GM19099 (cell line): ENCODE data around the gene CARD9.

Source experiments
- POLR2A ChIP-seq: IDR thresholded peaks from 3 replicates; pipeline ENCODE4 v1.6.1; 2011; ENCODE audit warnings: low read depth; ENCODE audit not compliant: insufficient read length; ENCODE audit errors: extremely low read depth

Gene CARD9

DNA sequence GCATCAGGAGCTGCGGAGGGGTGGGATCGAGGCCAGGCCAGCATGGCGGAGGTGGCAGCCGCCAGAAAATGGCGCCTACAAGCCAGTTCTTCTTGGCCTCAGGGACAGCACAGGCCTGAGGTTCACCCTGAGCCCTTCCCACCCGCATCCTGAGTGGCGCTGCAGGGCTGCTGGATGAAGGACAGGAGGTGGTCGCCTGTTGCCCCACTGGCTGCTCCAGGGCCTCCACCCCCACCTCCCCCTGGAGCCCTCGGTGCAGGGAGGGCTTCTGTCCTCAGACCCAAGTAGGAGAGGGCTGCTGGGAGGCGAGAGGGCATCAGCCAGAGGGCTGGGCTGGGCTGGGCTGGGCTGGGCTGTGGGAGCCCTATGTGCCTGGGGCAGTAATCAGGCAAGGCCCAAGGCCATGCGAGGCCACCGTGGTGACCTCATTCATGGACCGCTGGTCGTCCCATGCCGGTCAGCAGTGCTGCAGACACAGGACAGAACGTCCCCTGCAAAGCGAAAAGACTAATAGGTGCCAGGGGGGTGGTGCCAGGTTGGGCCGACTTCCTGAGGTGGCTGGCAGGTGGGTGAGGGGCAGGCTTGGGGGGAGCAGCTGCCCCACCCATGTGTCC lies 32.3 kb downstream of the CARD9 start:
- TF ChIP-seq POLR2A, result no peak

GRCh38 chr9:136340356-136341041 lies 33.0 kb downstream of the CARD9 start:
- no peak for TF ChIP-seq POLR2A

GRCh38 chr9:136339958-136340310 lies 33.5 kb downstream of the CARD9 start:
- TF ChIP-seq POLR2A, result no peak

GRCh38 chr9:136339173-136339957 lies 34.1 kb downstream of the CARD9 start:
- no peak for TF ChIP-seq POLR2A

- no peak for TF ChIP-seq POLR2A
Observed at GRCh38 chr9:136338511-136338910, 35.0 kb downstream of the CARD9 start.

GRCh38 chr9:136337416-136338395 lies 35.8 kb downstream of the CARD9 start:
- no peak for TF ChIP-seq POLR2A

- no peak for TF ChIP-seq POLR2A
Observed at GRCh38 chr9:136336881-136337280, 36.6 kb downstream of the CARD9 start.

DNA sequence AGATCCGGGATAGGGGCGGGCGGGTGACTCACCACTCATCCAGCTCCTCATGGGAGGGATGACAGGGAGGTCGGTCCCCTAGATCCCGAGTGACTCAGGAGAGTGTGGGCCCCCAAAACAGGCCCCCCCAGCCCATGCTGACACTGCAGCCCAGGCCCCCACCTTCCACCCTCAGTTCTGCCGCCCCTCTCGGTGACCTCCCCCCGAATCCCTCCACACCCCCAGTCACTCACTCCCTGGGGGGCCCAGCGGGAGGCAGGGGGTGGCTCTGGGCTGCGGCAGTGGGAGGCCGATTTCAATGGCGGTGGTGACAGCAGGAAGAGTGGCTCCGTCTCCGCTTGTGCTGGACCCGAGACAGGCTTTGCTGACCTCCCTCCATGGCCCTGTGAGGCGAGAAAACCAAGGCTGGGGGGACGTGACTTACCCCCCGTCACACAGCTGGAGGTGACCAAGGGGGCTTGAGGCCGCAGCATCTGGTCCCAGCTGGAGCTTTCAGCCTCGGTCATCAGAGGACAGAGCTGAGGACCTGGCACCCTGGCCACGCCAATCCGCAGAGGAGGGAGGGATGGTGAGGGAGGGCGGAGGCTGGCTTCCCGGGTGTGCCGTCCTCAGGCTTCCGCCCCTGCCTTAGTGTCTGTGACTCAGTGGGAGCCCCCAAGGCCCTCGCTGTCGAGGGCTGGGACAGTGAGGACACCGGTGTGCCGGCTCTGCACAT lies 37.2 kb downstream of the CARD9 start:
- TF ChIP-seq POLR2A, result no peak

- TF ChIP-seq POLR2A, result no peak
Observed at GRCh38 chr9:136335296-136336155, 37.9 kb downstream of the CARD9 start.

DNA sequence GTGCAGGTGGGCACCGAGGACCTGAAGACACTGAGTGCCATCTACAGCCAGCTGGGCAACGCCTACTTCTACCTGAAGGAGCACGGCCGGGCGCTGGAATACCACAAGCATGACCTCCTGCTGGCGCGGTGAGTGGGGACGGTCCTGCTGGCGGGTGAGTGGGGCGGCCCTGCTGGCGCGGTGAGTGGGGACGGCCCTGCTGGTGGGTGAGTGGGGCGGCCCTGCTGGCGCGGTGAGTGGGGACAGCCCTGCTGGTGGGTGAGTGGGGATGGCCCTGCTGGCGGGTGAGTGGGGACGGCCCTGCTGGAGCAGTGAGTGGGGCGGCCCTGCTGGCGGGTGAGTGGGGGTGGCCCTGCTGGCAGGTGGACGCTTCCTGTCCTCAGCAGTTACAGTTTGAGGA lies 38.9 kb downstream of the CARD9 start:
- no peak for TF ChIP-seq POLR2A

DNA sequence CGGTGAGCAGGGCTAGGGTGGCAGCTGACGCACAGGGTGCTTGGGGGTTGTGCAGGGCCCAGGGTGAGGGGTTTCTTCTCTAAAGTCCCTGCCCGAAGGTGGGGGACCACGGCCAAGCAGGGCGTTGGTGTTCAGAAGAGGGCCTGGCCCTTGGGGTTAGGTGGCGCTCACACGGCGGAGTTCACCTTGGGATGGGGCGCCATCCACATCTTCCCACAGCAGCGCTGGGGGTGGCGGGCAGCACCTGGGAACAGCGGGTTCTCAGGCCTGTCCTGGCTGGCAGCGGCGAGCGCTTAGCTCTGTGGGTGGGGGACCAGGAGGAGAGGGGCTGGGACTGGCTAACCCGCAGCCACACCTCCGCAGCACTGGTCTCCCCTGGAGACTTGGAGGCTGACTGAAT lies 40.0 kb downstream of the CARD9 start:
- no peak for TF ChIP-seq POLR2A

- no peak for TF ChIP-seq POLR2A
Observed at GRCh38 chr9:136333045-136333444, 40.4 kb downstream of the CARD9 start.

DNA sequence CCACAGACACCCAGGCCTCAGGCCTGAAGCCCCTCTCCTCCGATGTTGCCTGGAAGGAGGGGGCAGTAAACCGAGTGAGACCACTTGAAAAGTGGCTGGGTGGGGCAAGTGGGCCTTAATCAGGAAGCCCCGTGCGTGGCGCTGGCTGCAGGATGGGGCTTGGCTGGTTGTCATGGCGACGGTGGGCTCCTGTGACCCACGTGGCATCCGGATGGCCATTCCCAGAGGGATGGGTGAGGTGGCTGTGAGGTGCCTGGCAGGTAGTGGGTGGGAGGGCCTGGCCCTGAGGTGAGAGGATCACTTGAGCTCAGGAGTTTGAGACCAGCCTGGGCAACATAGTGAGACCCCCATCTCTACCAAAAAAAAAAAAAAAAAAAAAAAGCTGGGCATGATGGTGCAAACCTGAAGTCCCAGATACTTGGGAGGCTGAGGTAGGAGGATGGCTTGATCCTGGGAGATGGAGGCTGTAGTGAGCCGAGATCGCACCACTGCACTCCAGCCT lies 40.9 kb downstream of the CARD9 start:
- no peak for TF ChIP-seq POLR2A

DNA sequence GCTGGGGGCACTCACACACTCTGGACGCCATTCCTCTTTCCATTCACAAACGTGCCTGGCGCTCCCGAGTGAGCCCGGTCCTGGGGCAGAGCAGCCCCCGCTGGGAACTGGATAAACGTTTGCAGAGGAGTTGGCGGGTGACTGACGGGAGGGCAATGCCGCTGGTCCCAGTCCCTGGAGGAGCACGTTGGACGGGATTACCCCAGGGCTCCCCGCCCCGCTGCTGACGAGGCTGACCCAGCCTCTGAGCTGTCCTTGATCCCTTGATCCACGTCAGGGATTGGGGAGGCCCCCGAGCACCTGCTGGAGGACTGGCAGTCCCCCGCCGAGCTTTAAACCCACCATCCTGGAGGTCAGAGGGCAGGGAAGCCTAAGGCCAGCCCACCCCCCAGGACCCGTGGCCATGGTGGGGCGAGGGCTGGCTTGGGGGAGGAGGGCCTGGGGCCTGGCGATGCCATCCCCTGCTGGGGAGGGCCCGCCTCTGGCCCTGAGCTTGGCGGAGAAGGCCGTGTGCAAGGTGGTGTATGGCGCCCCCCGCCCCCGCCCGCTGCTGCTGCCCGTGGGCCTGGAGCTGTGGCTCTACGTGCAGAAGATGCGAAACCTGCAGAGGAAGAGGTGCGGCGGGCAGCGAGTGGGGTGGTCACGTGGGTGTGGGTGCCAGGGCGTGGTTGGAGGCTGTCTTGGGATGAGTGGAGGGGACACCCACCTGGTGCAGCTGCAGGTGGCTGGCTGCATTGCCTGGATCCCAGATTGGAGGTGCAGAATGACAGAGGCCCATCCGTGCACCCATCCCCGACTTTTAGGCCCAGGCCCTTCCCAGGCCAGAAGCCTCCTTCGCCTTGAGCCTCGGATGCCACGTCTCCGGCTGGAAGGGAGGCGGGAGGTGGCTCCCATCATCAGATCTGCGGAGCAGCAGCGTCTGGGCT lies 41.6 kb downstream of the CARD9 start:
- no peak for TF ChIP-seq POLR2A
